ENCODE measurements around the gene FASN. TPM values are rescaled to one million over a fixed set of nuclear protein-coding genes. Genes with fewer than 3 reads are reported as not detected.

FASN gene
- total and polyA plus RNA-seq, 2 of the 13 experiments (the other 11 are each of a cell fraction or from before 2014, with no cell fraction given), result 51.7 to 101 TPM

- TF ChIP-seq RERE (CRISPR knock-in tag; IDR thresholded peaks at IDR 0.05; ENCODE audit: low read depth) (0 out of 2 replicates have a peak, but pooled peaks have one; percentile 45), KDM5B (CRISPR knock-in tag; IDR thresholded peaks at IDR 0.05; ENCODE audit: borderline replicate concordance) (peak; percentile 89; the same call in 1 of the 2 replicates), ZBTB39 (CRISPR knock-in tag; IDR thresholded peaks at IDR 0.05) (peak; percentile 56; the same call in 1 of the 2 replicates), KDM1A (CRISPR knock-in tag; IDR thresholded peaks at IDR 0.05) (peak; percentile 76; the same call in 1 of the 2 replicates), PHF21A (CRISPR knock-in tag; IDR thresholded peaks at IDR 0.05) (peak; percentile 71), BATF2 (CRISPR knock-in tag; IDR thresholded peaks at IDR 0.05) (no peak), RARG (CRISPR knock-in tag; IDR thresholded peaks at IDR 0.05; ENCODE audit: low read depth) (no peak), TAF15 (IDR thresholded peaks at IDR 0.05; ENCODE audit: low read depth, low read length, poor library complexity, severe bottlenecking) (no peak), ZNF879 (CRISPR knock-in tag; IDR thresholded peaks at IDR 0.05) (peak; percentile 73; the same call in 1 of the 2 replicates), ZNF121 (CRISPR knock-in tag; IDR thresholded peaks at IDR 0.05) (peak; percentile 82), ZSCAN31 (CRISPR knock-in tag; IDR thresholded peaks at IDR 0.05; ENCODE audit: low read depth) (peak; percentile 93), DR1 (CRISPR knock-in tag; IDR thresholded peaks at IDR 0.05) (peak; percentile 66; the same call in 1 of the 2 replicates), FOXO1 (CRISPR knock-in tag; IDR thresholded peaks at IDR 0.05) (peak; percentile 90), ZKSCAN1 (IDR thresholded peaks at IDR 0.05; ENCODE audit: low read length) (no peak), ZNF17 (CRISPR knock-in tag; IDR thresholded peaks at IDR 0.05) (no peak), PRDM10 (CRISPR knock-in tag; IDR thresholded peaks at IDR 0.05; ENCODE audit: low read depth) (0 out of 2 replicates have a peak, but pooled peaks have one; percentile 44)
These were observed 32.3 kb downstream of the FASN start, which contains the start of gene DUS1L (continued) for GRCh38 chr17:82065638-82066303.

Measured in HepG2 (cell line).